HEK293 (cell line): ENCODE results near the gene HDGF.
A peak's percentile ranks its signal among the peaks of the same experiment; 100 is the strongest.

Experiments used
- CTCF ChIA-PET: fragments of 350-600 bp; formaldehyde crosslinking; extraction: SDS; loops from one replicate; lab custom pipeline; 2021; ENCODE audit warnings: antibody characterized with exemption; lab: Yijun Ruan, JAX
- POLR2A ChIA-PET: fragments of 300-600 bp; formaldehyde crosslinking; extraction: SDS; loops from one replicate; lab custom pipeline; 2020; ENCODE audit warnings: antibody characterized with exemption, inconsistent platforms; lab: Yijun Ruan, JAX
- H3K27ac ChIP-seq: fragments of 200-500 bp; sonication (Bioruptor generic); 2 replicates; pipeline ENCODE4 v1.5.1; 2014; ENCODE audit warnings: low read depth, low read length, control low read depth, inconsistent platforms; ENCODE audit errors: extremely low read depth
- H3K36me3 ChIP-seq, 2 experiments: fragments of 200-500 bp in 1 of 2; sonication (Bioruptor generic) in 1 of 2; 1 replicate in 1 of 2; 2 replicates in 1 of 2; pipeline ENCODE4 v1.5.1; 2014 to 2017; ENCODE audit warnings: inconsistent platforms in 2 of 2, low read length in 2 of 2; ENCODE audit not compliant: control insufficient read depth in 2 of 2, insufficient read depth in 1 of 2
- H3K4me1 ChIP-seq: fragments of 200-500 bp; sonication (Bioruptor generic); 2 replicates; pipeline ENCODE4 v1.5.1; 2014; ENCODE audit warnings: mild to moderate bottlenecking, low read length, inconsistent platforms; ENCODE audit not compliant: control insufficient read depth, insufficient read depth
- H3K4me3 ChIP-seq: 2 replicates; pipeline ENCODE4 v1.5.1; 2011; ENCODE audit warnings: low read depth, mild to moderate bottlenecking, control low read depth, low read length, moderate library complexity
- H3K9me3 ChIP-seq: fragments of 200-500 bp; sonication (Bioruptor generic); 2 replicates; pipeline ENCODE4 v1.5.1; 2014; ENCODE audit warnings: low read depth, low read length, inconsistent platforms; ENCODE audit not compliant: control insufficient read depth, insufficient read depth
- GLI2 ChIP-seq: fragments of 450-650 bp; formaldehyde crosslinking; IDR thresholded peaks from 2 replicates; pipeline ENCODE4; 2017; ENCODE audit warnings: missing biosample characterization, missing genetic modification characterization, low read depth, borderline replicate concordance
- INSM2 ChIP-seq: fragments of 450-650 bp; formaldehyde crosslinking; IDR thresholded peaks from 2 replicates; pipeline ENCODE4 v1.5.1; 2016; ENCODE audit warnings: missing biosample characterization, missing genetic modification characterization
- PRDM2 ChIP-seq: fragments of 450-650 bp; formaldehyde crosslinking; IDR thresholded peaks from 2 replicates; pipeline ENCODE4 v1.5.1; 2016; ENCODE audit warnings: missing biosample characterization, missing genetic modification characterization, borderline replicate concordance
- SCRT2 ChIP-seq: fragments of 450-650 bp; formaldehyde crosslinking; IDR thresholded peaks from 2 replicates; pipeline ENCODE4 v1.5.1; 2016; ENCODE audit warnings: missing biosample characterization, missing genetic modification characterization
- ZBTB10 ChIP-seq: fragments of 450-650 bp; formaldehyde crosslinking; IDR thresholded peaks from 2 replicates; pipeline ENCODE4 v1.5.1; 2016; ENCODE audit warnings: missing biosample characterization, missing genetic modification characterization
- ZFP3 ChIP-seq: fragments of 450-650 bp; formaldehyde crosslinking; IDR thresholded peaks from 2 replicates; pipeline ENCODE4 v1.5.1; 2016; ENCODE audit warnings: low read depth, missing biosample characterization, missing genetic modification characterization
- ZFP69B ChIP-seq: fragments of 450-650 bp; formaldehyde crosslinking; IDR thresholded peaks from 2 replicates; pipeline ENCODE4 v1.5.1; 2016; ENCODE audit warnings: missing biosample characterization, missing genetic modification characterization
- ZNF121 ChIP-seq: fragments of 450-650 bp; formaldehyde crosslinking; IDR thresholded peaks from 2 replicates; pipeline ENCODE4 v1.5.1; 2016; ENCODE audit warnings: missing biosample characterization, missing genetic modification characterization
- ZNF2 ChIP-seq: fragments of 450-650 bp; formaldehyde crosslinking; IDR thresholded peaks from 2 replicates; pipeline ENCODE4 v1.5.1; 2016; ENCODE audit warnings: missing biosample characterization, missing genetic modification characterization
- ZNF280D ChIP-seq: fragments of 450-650 bp; formaldehyde crosslinking; IDR thresholded peaks from 2 replicates; pipeline ENCODE4 v1.5.1; 2016; ENCODE audit warnings: missing biosample characterization, missing genetic modification characterization
- ZNF501 ChIP-seq: fragments of 450-650 bp; formaldehyde crosslinking; IDR thresholded peaks from 2 replicates; pipeline ENCODE4 v1.5.1; 2016; ENCODE audit warnings: missing biosample characterization, missing genetic modification characterization
- ZNF518A ChIP-seq: fragments of 450-650 bp; formaldehyde crosslinking; conservative IDR thresholded peaks from 2 replicates; pipeline ENCODE4 v1.5.1; 2016; ENCODE audit warnings: low read depth, missing biosample characterization, missing genetic modification characterization
- ZNF555 ChIP-seq: fragments of 450-650 bp; formaldehyde crosslinking; conservative IDR thresholded peaks from 2 replicates; pipeline ENCODE4 v1.5.1; 2017; ENCODE audit warnings: missing biosample characterization, mild to moderate bottlenecking, missing genetic modification characterization, inconsistent platforms
- ZNF777 ChIP-seq: fragments of 450-650 bp; formaldehyde crosslinking; IDR thresholded peaks from 2 replicates; pipeline ENCODE4 v1.5.1; 2017; ENCODE audit warnings: missing biosample characterization, missing genetic modification characterization, borderline replicate concordance

Gene HDGF

GRCh38 chr1:156744344-156744743 lies 7.1 kb downstream of the HDGF start:
- H3K9me3 ChIP-seq = no peaks in the 10 kb centered on the region
- CTCF ChIA-PET = interaction anchor here (0.7 kb wide), 1 partner anchor 55 kb away, joined by 3 read pairs; no protein-coding TSS in a partner anchor
- H3K4me3 ChIP-seq = no peak overlapping the region
- POLR2A ChIA-PET = interaction anchor here (1.3 kb wide), 1 partner anchor 23 kb away, joined by 3 read pairs; the partner anchor contains the start of gene PRCC
- peak overlapping the region; percentile 33; the same call in 1 of the 2 replicates for H3K27ac ChIP-seq
- peaks cover 0 to 46% of the 10 kb centered on the region in 2 experiments; a peak in 1 of 3 replicates for H3K36me3 ChIP-seq
- TF ChIP-seq ZNF280D (tag by site-specific recombination) = no peak
- no peak for TF ChIP-seq ZFP3
- no peak for TF ChIP-seq ZFP69B (tag by site-specific recombination)
- no peak for TF ChIP-seq ZNF2 (tag by site-specific recombination)
- no peak for TF ChIP-seq SCRT2 (tag by site-specific recombination)
- TF ChIP-seq GLI2 (tag by site-specific recombination) = no peak
- no peak for TF ChIP-seq INSM2 (tag by site-specific recombination)
- no peak for TF ChIP-seq PRDM2 (tag by site-specific recombination)
- TF ChIP-seq ZNF121 = no peak
- no peak for TF ChIP-seq ZBTB10 (tag by site-specific recombination)
- TF ChIP-seq ZNF555 (tag by site-specific recombination) = no peak
- no peak for TF ChIP-seq ZNF501 (tag by site-specific recombination)
- no peak for TF ChIP-seq ZNF777 (tag by site-specific recombination)
- TF ChIP-seq ZNF518A = no peak
- peaks cover 11% of the 10 kb centered on the region; the same call in 1 of the 2 replicates for H3K4me1 ChIP-seq
